ENCODE results near the gene SCRN3. TPM values are rescaled to one million over a fixed set of nuclear protein-coding genes. Genes with fewer than 3 reads are reported as not detected.

Gene SCRN3
- polyA plus RNA-seq, 2 of the 4 experiments (the other 2 are of a cell fraction), result 24.4 to 28.5 TPM

GRCh38 chr2:174395969-174396630 lies 570 bp downstream of the SCRN3 start:
- DNase-seq (ENCODE audit: low read depth in 1 of 2, low spot score in 1 of 2) (peak in 1 of 2 experiments; percentile 19), ATAC-seq (peak; percentile 53 to 56; a peak in 5 of 6 replicates), FAIRE-seq (no peak)
- H3K4me2 ChIP-seq, result peak overlapping the region; percentile 77
- 7% methylated on average over 24 of the region's 27 CpGs for WGBS (ENCODE audit: missing lambda C conversion rate)
- H3K27ac ChIP-seq, result peak overlapping the region; percentile 79 to 80
- CTCF ChIA-PET, result interaction anchor here (1.2 kb wide), 1 partner anchor 55 kb away, joined by 5 read pairs; no protein-coding TSS in a partner anchor
- no peaks in the 10 kb centered on the region for H3K9me3 ChIP-seq
- H3K4me3 ChIP-seq, result peak overlapping the region; percentile 82
- H3K4me1 ChIP-seq, result peaks cover 14% of the 10 kb centered on the region
- POLR2A ChIA-PET, result interaction anchor here (0.6 to 1.0 kb wide), 3 partner anchors 9 to 92 kb away, joined by 3 read pairs; no protein-coding TSS in a partner anchor
- TF ChIP-seq HOXA7 (CRISPR knock-in tag; IDR thresholded peaks at IDR 0.05) (no peak), MAX (IDR thresholded peaks at IDR 0.05) (no peak), MAZ (IDR thresholded peaks at IDR 0.05; ENCODE audit: borderline replicate concordance, low read depth, low read length) (no peak), RCOR1 (IDR thresholded peaks at IDR 0.05; ENCODE audit: low read depth, low read length) (no peak), HOXB13 (CRISPR knock-in tag; IDR thresholded peaks at IDR 0.05; ENCODE audit: low read depth) (no peak), RAD21 (conservative IDR thresholded peaks at IDR 0.05 in 1 of 2, IDR thresholded peaks at IDR 0.05 in 1 of 2) (no peak), PBX3 (IDR thresholded peaks at IDR 0.05) (no peak), EHF (CRISPR knock-in tag; IDR thresholded peaks at IDR 0.05) (no peak), ZSCAN20 (CRISPR knock-in tag; IDR thresholded peaks at IDR 0.05) (no peak), JUN (IDR thresholded peaks at IDR 0.05) (no peak)
- TF ChIP-seq, protein P1, sequence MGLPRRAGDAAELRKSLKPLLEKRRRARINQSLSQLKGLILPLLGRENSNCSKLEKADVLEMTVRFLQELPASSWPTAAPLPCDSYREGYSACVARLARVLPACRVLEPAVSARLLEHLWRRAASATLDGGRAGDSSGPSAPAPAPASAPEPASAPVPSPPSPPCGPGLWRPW (IDR thresholded peaks at IDR 0.05), result no peak

DNA sequence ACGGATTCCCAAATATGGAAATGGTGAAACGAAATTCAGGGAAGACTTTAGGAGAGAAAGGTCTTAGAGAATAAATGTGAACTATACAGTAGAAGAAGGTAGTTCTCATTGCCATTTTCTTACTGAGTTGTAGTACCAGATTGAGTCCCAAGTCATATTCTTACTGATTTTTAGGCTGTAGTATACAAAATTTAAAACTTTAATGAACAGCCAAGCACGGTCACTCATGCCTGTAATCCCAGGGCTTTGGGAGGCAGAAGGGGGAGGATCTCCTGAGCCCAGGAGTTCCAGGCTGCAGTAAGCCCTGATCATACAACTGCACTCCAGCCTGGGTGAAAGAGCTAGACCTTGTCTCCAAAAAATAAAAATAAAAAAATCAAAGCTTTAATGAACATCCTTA lies 2.2 kb downstream of the SCRN3 start:
- no peak for ATAC-seq
- H3K4me1 ChIP-seq, result peaks cover 14% of the 10 kb centered on the region
- TF ChIP-seq, protein P1 (IDR thresholded peaks at IDR 0.05), result no peak
- no peak for TF ChIP-seq CHD4 (IDR thresholded peaks at IDR 0.05; ENCODE audit: borderline replicate concordance)
- no peak for TF ChIP-seq ZFP36 (IDR thresholded peaks at IDR 0.05; ENCODE audit: borderline replicate concordance, partially characterized antibody)
- TF ChIP-seq TFCP2L1 (CRISPR knock-in tag; IDR thresholded peaks at IDR 0.05), result no peak
- no peak for TF ChIP-seq EHF (CRISPR knock-in tag; IDR thresholded peaks at IDR 0.05)
- no peak for TF ChIP-seq CHD2 (IDR thresholded peaks at IDR 0.05; ENCODE audit: low read length, partially characterized antibody)
- no peak for TF ChIP-seq EHMT2 (IDR thresholded peaks at IDR 0.05; ENCODE audit: low read depth)
- TF ChIP-seq JUN (IDR thresholded peaks at IDR 0.05), result no peak
- no peak for TF ChIP-seq FOSB (CRISPR knock-in tag; IDR thresholded peaks at IDR 0.05)
- no peak for TF ChIP-seq RNF2 (IDR thresholded peaks at IDR 0.05; ENCODE audit: borderline replicate concordance, low read depth)
- TF ChIP-seq NFE2L2 (conservative IDR thresholded peaks at IDR 0.05; ENCODE audit: low read length), result no peak
- TF ChIP-seq ELK1 (IDR thresholded peaks at IDR 0.05; ENCODE audit: low read depth, low read length), result no peak
- no peak for TF ChIP-seq HOXA7 (CRISPR knock-in tag; IDR thresholded peaks at IDR 0.05)
- no peak overlapping the region for H3K27ac ChIP-seq
- ChIA-PET CTCF (interaction anchor here (0.6 to 1.1 kb wide), 2 partner anchors 27 to 592 kb away, joined by 3 to 4 read pairs; no protein-coding TSS in a partner anchor), POLR2A (no interaction called here)
- WGBS (ENCODE audit: missing lambda C conversion rate), result 52% methylated on average over 3 of the region's 3 CpGs
- H3K9me3 ChIP-seq, result no peaks in the 10 kb centered on the region
- no peak overlapping the region for H3K4me2 ChIP-seq
- H3K4me3 ChIP-seq, result no peak overlapping the region
- DNase-seq (ENCODE audit: low read depth in 1 of 2, low spot score in 1 of 2), result no peak
- no peak for FAIRE-seq

All from A549 (cell line).